HCT116 (cell line): ENCODE measurements around the gene SLC38A3. TPM values are rescaled to one million over a fixed set of nuclear protein-coding genes. Genes with fewer than 3 reads are reported as not detected.

Experiments used
- ATAC-seq: fragments of 200-7000 bp; cut with Tn5 transposase; 2 replicates; pipeline ENCODE4 v1.9.1; 2020; ENCODE audit warnings: mild to moderate bottlenecking, moderate library complexity
- BruUV-seq: library from RNA; stranded (reverse); fragments of 400-500 nt; replicated peaks from 2 replicates; lab custom pipeline; 2021; lab: Mats Ljungman, UMichigan
- CTCF ChIA-PET: fragments of 300-600 bp; sonication (Branson Sonifier 250); formaldehyde crosslinking; loops from one replicate; lab custom pipeline; 2021; ENCODE audit warnings: antibody characterized with exemption; lab: Charles Lee
- POLR2A ChIA-PET: fragments of 300-600, 350-600 bp; sonication (Branson Sonifier 250); formaldehyde crosslinking; loops from one replicate; lab custom pipeline; 2021; ENCODE audit warnings: antibody characterized with exemption; lab: Charles Lee
- RAD21 ChIA-PET, 2 experiments: fragments of 300-600 bp; sonication (Branson Sonifier 250); formaldehyde crosslinking; loops; one replicate each; lab custom pipeline; 2023; ENCODE audit warnings: low total read pairs in 2 of 2; ENCODE audit not compliant: uncharacterized antibody in 2 of 2, unreplicated experiment in 2 of 2, low non-redundant PET in 1 of 2; lab: Charles Lee
- DNase-seq: peaks from one replicate; pipeline ENCODE4 v3.0.0-alpha.2; 2010; ENCODE audit warnings: low read depth, low spot score
- H2AFZ ChIP-seq: fragments of 200-600 bp; shearing (Covaris generic), sonication (generic); 2 replicates; pipeline ENCODE4 v1.6.1; 2017; ENCODE audit warnings: low read depth, mixed run types, mixed read lengths, antibody characterized with exemption, low read length; ENCODE audit not compliant: poor library complexity, severe bottlenecking
- H3K27ac ChIP-seq: 2 replicates; pipeline ENCODE4 v1.5.1; 2012; ENCODE audit warnings: low read depth, low read length
- H3K27me3 ChIP-seq: fragments of 200-600 bp; sonication (generic); 2 replicates; pipeline ENCODE4 v1.6.1; 2016; ENCODE audit warnings: mixed run types, low read length, mixed read lengths; ENCODE audit not compliant: insufficient read depth
- H3K36me3 ChIP-seq, 2 experiments: fragments of 200-500 bp in 1 of 2; fragments of 200-600 bp in 1 of 2; sonication (Bioruptor generic) in 1 of 2; sonication (generic) in 1 of 2; 2 replicates each; pipeline versions ENCODE4 v1.5.1 to v1.6.1; 2014 to 2016; ENCODE audit warnings: low read length in 2 of 2, inconsistent platforms in 1 of 2, mixed read lengths in 1 of 2, mixed run types in 1 of 2; ENCODE audit not compliant: insufficient read depth in 2 of 2, control insufficient read depth in 1 of 2
- H3K4me1 ChIP-seq, 2 experiments: fragments of 200-600 bp in 1 of 2; sonication (generic) in 1 of 2; 2 replicates each; pipeline versions ENCODE4 v1.5.1 to v1.6.1; 2012 to 2017; ENCODE audit warnings: low read length in 2 of 2, inconsistent platforms in 1 of 2, mild to moderate bottlenecking in 1 of 2, mixed read lengths in 1 of 2, mixed run types in 1 of 2, moderate library complexity in 1 of 2; ENCODE audit not compliant: insufficient read depth in 2 of 2, control insufficient read depth in 1 of 2
- H3K4me2 ChIP-seq: fragments of 200-600 bp; sonication (generic); 2 replicates; pipeline ENCODE4 v1.6.1; 2017; ENCODE audit warnings: mixed run types, low read length, mixed read lengths
- H3K4me3 ChIP-seq, 2 experiments: fragments of 200-600 bp in 1 of 2; sonication (generic) in 1 of 2; replicated peaks in 1 of 2; 2 replicates each; pipeline ENCODE4 v1.5.1; 2011 to 2016; ENCODE audit warnings: low read length in 2 of 2, control low read depth in 1 of 2, low read depth in 1 of 2, mild to moderate bottlenecking in 1 of 2, mixed read lengths in 1 of 2, mixed run types in 1 of 2
- H3K79me2 ChIP-seq: fragments of 200-600 bp; sonication (generic); 2 replicates; pipeline ENCODE4 v1.6.1; 2017; ENCODE audit warnings: mild to moderate bottlenecking, mixed run types, low read length, moderate library complexity, mixed read lengths; ENCODE audit not compliant: insufficient read depth
- H3K9ac ChIP-seq: fragments of 200-600 bp; sonication (generic); 2 replicates; pipeline ENCODE4 v1.6.1; 2016; ENCODE audit warnings: low read length, mixed read lengths
- H3K9me2 ChIP-seq: fragments of 200-600 bp; sonication (generic), shearing (Covaris generic); 2 replicates; pipeline ENCODE4 v1.6.1; 2017; ENCODE audit warnings: mixed run types, mild to moderate bottlenecking, moderate library complexity; ENCODE audit not compliant: insufficient read depth
- H3K9me3 ChIP-seq, 2 experiments: fragments of 200-500 bp in 1 of 2; fragments of 200-600 bp in 1 of 2; sonication (Bioruptor generic) in 1 of 2; sonication (generic) in 1 of 2; 2 replicates each; pipeline ENCODE4 v1.6.1; 2014 to 2017; ENCODE audit warnings: low read length in 2 of 2, mixed read lengths in 2 of 2, inconsistent platforms in 1 of 2, low read depth in 1 of 2, mild to moderate bottlenecking in 1 of 2, mixed run types in 1 of 2, moderate library complexity in 1 of 2; ENCODE audit not compliant: control insufficient read depth in 1 of 2, insufficient read depth in 1 of 2
- H4K20me1 ChIP-seq: fragments of 200-600 bp; sonication (generic), shearing (Covaris generic); 2 replicates; pipeline ENCODE4 v1.6.1; 2017; ENCODE audit warnings: mixed run types, mild to moderate bottlenecking, moderate library complexity; ENCODE audit not compliant: insufficient read depth
- ATF3 ChIP-seq: IDR thresholded peaks from 2 replicates; pipeline ENCODE4 v1.6.1; 2012
- CTCF ChIP-seq, 3 experiments: fragments of 200-600 bp in 1 of 3; sonication (generic) in 1 of 3; IDR thresholded peaks in 2 of 3; conservative IDR thresholded peaks in 1 of 3; 2 replicates each; pipeline ENCODE4 v1.5.1; 2012 to 2017; ENCODE audit warnings: low read depth in 2 of 3, low read length in 2 of 3, antibody characterized with exemption in 1 of 3, borderline replicate concordance in 1 of 3, control low read depth in 1 of 3, mild to moderate bottlenecking in 1 of 3, mixed read lengths in 1 of 3, mixed run types in 1 of 3, moderate library complexity in 1 of 3; ENCODE audit not compliant: insufficient read depth in 1 of 3
- ELF1 ChIP-seq: IDR thresholded peaks from 2 replicates; pipeline ENCODE4 v1.6.1; 2012; ENCODE audit warnings: low read depth, borderline replicate concordance
- EZH2 ChIP-seq: fragments of 200-600 bp; sonication (generic); IDR thresholded peaks from 2 replicates; pipeline ENCODE4 v1.6.1; 2017; ENCODE audit warnings: antibody characterized with exemption, mixed run types
- POLR2A ChIP-seq: IDR thresholded peaks from 2 replicates; pipeline ENCODE4 v1.7.0; 2011; ENCODE audit warnings: borderline replicate concordance; ENCODE audit not compliant: insufficient read depth, insufficient read length; ENCODE audit errors: extremely low read depth
- RAD21 ChIP-seq: IDR thresholded peaks from 2 replicates; pipeline ENCODE4 v1.6.1; 2012; ENCODE audit warnings: low read depth, mild to moderate bottlenecking
- ZFX ChIP-seq: fragments of 450-650 bp; IDR thresholded peaks from 2 replicates; pipeline ENCODE4 v1.6.1; 2017
- intact Hi-C: fragments of 100-400 bp; cut with micrococcal nuclease; formaldehyde crosslinking; loops from 2 replicates; pipeline ENCODE4 v1.10.0; 2022
- total RNA-seq: library from RNA; stranded (reverse); gene quantifications from one replicate; pipeline ENCODE4 v1.2.1, GENCODE V29; 2021; ENCODE audit not compliant: unreplicated experiment

SLC38A3 gene
- total RNA-seq, 1 experiment from 2014 or later: 3.1 TPM

- POLR2A ChIA-PET: no interaction called here
- Histone ChIP-seq H2AFZ (no peak overlapping the region), H3K9me2 (no peaks in the 10 kb centered on the region), H3K4me3 (peak overlapping the region; percentile 56 to 67), H3K27me3 (no peaks in the 10 kb centered on the region), H4K20me1 (no peaks in the 10 kb centered on the region), H3K4me1 (peaks cover 11 to 45% of the 10 kb centered on the region in 2 experiments), H3K9ac (peak overlapping the region; percentile 65), H3K9me3 (no peaks in the 10 kb centered on the region), H3K79me2 (no peaks in the 10 kb centered on the region), H3K4me2 (peak overlapping the region; percentile 78), H3K27ac (peak overlapping the region; percentile 80; the same call in 1 of the 2 replicates), H3K36me3 (no peaks in the 10 kb centered on the region; a peak in 1 of 4 replicates)
- BruUV-seq: no TSS peak
- TF ChIP-seq ZFX: no peak
- TF ChIP-seq CTCF (IDR thresholded peaks at IDR 0.05 in 2 of 3, conservative IDR thresholded peaks at IDR 0.05 in 1 of 3; ENCODE audit: borderline replicate concordance in 1 of 3, insufficient read depth in 1 of 3, low read depth in 2 of 3, low read length in 2 of 3): no peak
- no peak for TF ChIP-seq POLR2A
- TF ChIP-seq ATF3: no peak
- no peak for TF ChIP-seq ELF1
- TF ChIP-seq EZH2: no peak
- TF ChIP-seq RAD21: no peak
- DNase-seq (no peak), ATAC-seq (no peak)
- RAD21 ChIA-PET: no interaction called here
- intact Hi-C loops: no loop called here
- CTCF ChIA-PET: no interaction called here
Measured at GRCh38 chr3:50155891-50156290, 49.2 kb upstream of the SLC38A3 start.
